C4-2B (cell line): ENCODE measurements around the gene TTC28.
"Not testable (repeated sequence)": the region's sequence is repeated elsewhere in the genome, so short reads cannot be mapped to it uniquely, and the experiment has no call there.

Experiments
- H3K27ac ChIP-seq: fragments of 450-650 bp; 2 replicates; pipeline ENCODE4 v1.5.1; 2017
- CTCF ChIP-seq: fragments of 450-650 bp; conservative IDR thresholded peaks from 2 replicates; pipeline ENCODE4 v1.5.1; 2017; ENCODE audit warnings: mild to moderate bottlenecking
- ZFX ChIP-seq: fragments of 450-650 bp; IDR thresholded peaks from 2 replicates; pipeline ENCODE4 v1.6.1; 2017

TTC28 gene

GRCh38 chr22:28223826-28224225 is 455.8 kb downstream of the TTC28 start:
- no peak for TF ChIP-seq ZFX
- no peak for TF ChIP-seq CTCF
- no peak overlapping the region for H3K27ac ChIP-seq

GRCh38 chr22:28222976-28223745 is 456.5 kb downstream of the TTC28 start:
- TF ChIP-seq ZFX: no peak
- no peak for TF ChIP-seq CTCF
- H3K27ac ChIP-seq: no peak overlapping the region

GRCh38 chr22:28222571-28222970 is 457.1 kb downstream of the TTC28 start:
- TF ChIP-seq ZFX: no peak
- no peak for TF ChIP-seq CTCF
- H3K27ac ChIP-seq: no peak overlapping the region

GRCh38 chr22:28222052-28222451 is 457.6 kb downstream of the TTC28 start:
- H3K27ac ChIP-seq: no peak overlapping the region
- TF ChIP-seq ZFX (no peak), CTCF (no peak)

GRCh38 chr22:28220626-28221363 is 458.8 kb downstream of the TTC28 start:
- no peak overlapping the region for H3K27ac ChIP-seq
- TF ChIP-seq CTCF: no peak
- no peak for TF ChIP-seq ZFX

GRCh38 chr22:28217277-28217676 is 462.4 kb downstream of the TTC28 start:
- TF ChIP-seq CTCF: no peak
- H3K27ac ChIP-seq: no peak overlapping the region

- H3K27ac ChIP-seq: not testable (repeated sequence)
Measured at GRCh38 chr22:28214750-28215149, 464.9 kb downstream of the TTC28 start.

GRCh38 chr22:28209457-28209856 is 470.2 kb downstream of the TTC28 start:
- H3K27ac ChIP-seq: not testable (repeated sequence)
